DOHH2 (cell line): ENCODE measurements around the gene FUT6.

ENCODE experiments used
- EZH2phosphoT487 ChIP-seq: fragments of 200-600 bp; sonication (generic); IDR thresholded peaks from 2 replicates; pipeline ENCODE4 v1.6.1; 2017; ENCODE audit warnings: borderline replicate concordance, mild to moderate bottlenecking, antibody characterized with exemption, low read length, moderate library complexity, mixed read lengths
- TF ChIP-seq, protein P1 (sequence below): fragments of 200-600 bp; sonication (generic); IDR thresholded peaks from one replicate; pipeline ENCODE4 v1.5.1; 2014; ENCODE audit warnings: antibody characterized with exemption, mild to moderate bottlenecking, low read depth, low read length; ENCODE audit not compliant: poor library complexity, severe bottlenecking

DNA sequence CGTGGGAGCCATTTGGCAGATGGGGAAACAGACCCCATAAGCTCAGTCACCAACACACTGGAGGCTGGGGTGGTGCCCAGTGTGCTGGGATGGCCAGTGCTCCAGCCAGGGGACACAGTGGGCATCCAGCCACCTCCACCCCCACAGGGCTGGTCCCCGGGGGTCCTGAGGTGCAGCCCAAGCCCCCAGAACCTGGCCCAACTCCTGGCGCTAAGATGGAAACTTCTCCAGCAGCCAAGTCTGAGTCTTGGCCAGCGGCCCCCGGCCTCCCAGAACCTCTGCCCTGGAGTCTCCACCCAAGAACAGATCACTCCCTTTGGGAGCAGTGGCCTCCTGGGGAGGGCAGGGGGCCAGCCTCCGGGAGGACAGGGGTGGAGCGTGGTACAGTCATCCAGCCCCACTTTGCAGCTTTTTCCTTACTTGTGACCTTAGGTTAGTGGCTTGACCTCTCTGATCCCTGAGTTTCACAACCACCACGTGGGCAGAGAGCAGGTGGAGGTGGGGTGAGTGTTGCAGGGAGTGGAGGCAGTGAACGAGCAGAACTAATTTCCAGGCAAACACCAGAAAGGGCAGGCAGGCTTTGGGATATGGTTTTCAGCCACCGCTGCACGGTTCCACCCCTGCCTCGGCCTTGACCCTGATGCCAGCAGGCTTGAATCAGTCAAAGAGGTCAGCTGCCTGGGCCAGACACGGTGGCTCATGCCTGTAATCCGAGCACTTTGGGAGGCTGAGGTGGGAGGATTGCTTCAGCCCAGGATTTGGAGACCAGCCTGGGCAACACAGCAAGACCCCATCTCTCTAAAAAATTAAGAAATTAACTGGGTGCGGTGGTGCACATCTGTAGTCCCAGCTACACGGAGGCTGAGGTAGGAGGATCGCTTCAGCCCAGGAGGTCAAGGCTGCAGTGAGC lies 38.9 kb downstream of the FUT6 start:
- TF ChIP-seq, protein P1, sequence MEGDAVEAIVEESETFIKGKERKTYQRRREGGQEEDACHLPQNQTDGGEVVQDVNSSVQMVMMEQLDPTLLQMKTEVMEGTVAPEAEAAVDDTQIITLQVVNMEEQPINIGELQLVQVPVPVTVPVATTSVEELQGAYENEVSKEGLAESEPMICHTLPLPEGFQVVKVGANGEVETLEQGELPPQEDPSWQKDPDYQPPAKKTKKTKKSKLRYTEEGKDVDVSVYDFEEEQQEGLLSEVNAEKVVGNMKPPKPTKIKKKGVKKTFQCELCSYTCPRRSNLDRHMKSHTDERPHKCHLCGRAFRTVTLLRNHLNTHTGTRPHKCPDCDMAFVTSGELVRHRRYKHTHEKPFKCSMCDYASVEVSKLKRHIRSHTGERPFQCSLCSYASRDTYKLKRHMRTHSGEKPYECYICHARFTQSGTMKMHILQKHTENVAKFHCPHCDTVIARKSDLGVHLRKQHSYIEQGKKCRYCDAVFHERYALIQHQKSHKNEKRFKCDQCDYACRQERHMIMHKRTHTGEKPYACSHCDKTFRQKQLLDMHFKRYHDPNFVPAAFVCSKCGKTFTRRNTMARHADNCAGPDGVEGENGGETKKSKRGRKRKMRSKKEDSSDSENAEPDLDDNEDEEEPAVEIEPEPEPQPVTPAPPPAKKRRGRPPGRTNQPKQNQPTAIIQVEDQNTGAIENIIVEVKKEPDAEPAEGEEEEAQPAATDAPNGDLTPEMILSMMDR: no peak
- TF ChIP-seq EZH2phosphoT487: no peak
